HFFc6 (cell line): ENCODE data around the gene SLC25A29. TPM values are rescaled to one million over a fixed set of nuclear protein-coding genes. Genes with fewer than 3 reads are reported as not detected.

Source experiments
- DNase-seq: peaks from one replicate; pipeline ENCODE4 v3.0.0-alpha.2; 2018
- H3K27ac Mint-ChIP-seq: 2 replicates; pipeline ENCODE4 v1.8.0; 2020; ENCODE audit warnings: mild to moderate bottlenecking, mixed read lengths
- H3K27me3 Mint-ChIP-seq: 2 replicates; pipeline ENCODE4 v1.8.0; 2021; ENCODE audit warnings: mild to moderate bottlenecking, moderate library complexity, mixed read lengths; ENCODE audit not compliant: insufficient read depth
- H3K36me3 Mint-ChIP-seq: 2 replicates; pipeline ENCODE4 v1.8.0; 2021; ENCODE audit warnings: low read depth, mixed read lengths
- H3K4me1 Mint-ChIP-seq: 2 replicates; pipeline ENCODE4 v1.8.0; 2020; ENCODE audit warnings: low read depth, mixed read lengths
- H3K4me3 Mint-ChIP-seq: 2 replicates; pipeline ENCODE4 v1.8.0; 2020; ENCODE audit warnings: mild to moderate bottlenecking, moderate library complexity, mixed read lengths
- H3K9me3 Mint-ChIP-seq: 2 replicates; pipeline ENCODE4 v1.8.0; 2020; ENCODE audit warnings: mild to moderate bottlenecking, mixed read lengths
- total RNA-seq, 6 experiments: library from RNA; stranded (reverse); fragmentation: NEBNext Ultra II Directional; extraction: Animal tissue kit (Norgen Biotek cat#: 25700); gene quantifications; 2 replicates in 1 of 6; 3 replicates in 5 of 6; pipeline ENCODE4 v1.2.3, GENCODE V29; 2021
- TF ChIP-seq, protein P1 (sequence below): fragments of 200-600 bp; sonication (generic); IDR thresholded peaks from 2 replicates; pipeline ENCODE4 v1.5.0; 2021; ENCODE audit warnings: antibody characterized with exemption, mild to moderate bottlenecking

The SLC25A29 gene
- total RNA-seq, 6 experiments from 2014 or later, result 6.5 to 8.6 (median 7.7) TPM

- DNase-seq, result no peak
- Mint-ChIP-seq H3K4me3 (peak overlapping the region; percentile 85), H3K27me3 (peaks cover 10% of the 10 kb centered on the region), H3K27ac (no peak overlapping the region), H3K9me3 (no peaks in the 10 kb centered on the region), H3K4me1 (peaks cover 19% of the 10 kb centered on the region), H3K36me3 (no peaks in the 10 kb centered on the region)
- TF ChIP-seq, protein P1, sequence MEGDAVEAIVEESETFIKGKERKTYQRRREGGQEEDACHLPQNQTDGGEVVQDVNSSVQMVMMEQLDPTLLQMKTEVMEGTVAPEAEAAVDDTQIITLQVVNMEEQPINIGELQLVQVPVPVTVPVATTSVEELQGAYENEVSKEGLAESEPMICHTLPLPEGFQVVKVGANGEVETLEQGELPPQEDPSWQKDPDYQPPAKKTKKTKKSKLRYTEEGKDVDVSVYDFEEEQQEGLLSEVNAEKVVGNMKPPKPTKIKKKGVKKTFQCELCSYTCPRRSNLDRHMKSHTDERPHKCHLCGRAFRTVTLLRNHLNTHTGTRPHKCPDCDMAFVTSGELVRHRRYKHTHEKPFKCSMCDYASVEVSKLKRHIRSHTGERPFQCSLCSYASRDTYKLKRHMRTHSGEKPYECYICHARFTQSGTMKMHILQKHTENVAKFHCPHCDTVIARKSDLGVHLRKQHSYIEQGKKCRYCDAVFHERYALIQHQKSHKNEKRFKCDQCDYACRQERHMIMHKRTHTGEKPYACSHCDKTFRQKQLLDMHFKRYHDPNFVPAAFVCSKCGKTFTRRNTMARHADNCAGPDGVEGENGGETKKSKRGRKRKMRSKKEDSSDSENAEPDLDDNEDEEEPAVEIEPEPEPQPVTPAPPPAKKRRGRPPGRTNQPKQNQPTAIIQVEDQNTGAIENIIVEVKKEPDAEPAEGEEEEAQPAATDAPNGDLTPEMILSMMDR, result no peak
These were observed 732 bp downstream of the SLC25A29 start for GRCh38 chr14:100305324-100306100.

- H3K36me3 Mint-ChIP-seq, result no peaks in the 10 kb centered on the region
- TF ChIP-seq, protein P1, result no peak
- H3K27me3 Mint-ChIP-seq, result peaks cover 10% of the 10 kb centered on the region
- DNase-seq, result no peak
- peak overlapping the region; percentile 85 for H3K4me3 Mint-ChIP-seq
- no peak overlapping the region for H3K27ac Mint-ChIP-seq
- H3K4me1 Mint-ChIP-seq, result peaks cover 19% of the 10 kb centered on the region
- H3K9me3 Mint-ChIP-seq, result no peaks in the 10 kb centered on the region
These were observed 1.4 kb downstream of the SLC25A29 start for GRCh38 chr14:100304825-100305323.

GRCh38 chr14:100303925-100304324 lies 2.3 kb downstream of the SLC25A29 start:
- Mint-ChIP-seq H3K9me3 (no peaks in the 10 kb centered on the region), H3K27ac (no peak overlapping the region), H3K36me3 (no peaks in the 10 kb centered on the region), H3K4me1 (peaks cover 19% of the 10 kb centered on the region), H3K27me3 (peaks cover 7% of the 10 kb centered on the region), H3K4me3 (no peak overlapping the region)
- TF ChIP-seq, protein P1, result no peak
- DNase-seq, result no peak

GRCh38 chr14:100303179-100303578 lies 3.1 kb downstream of the SLC25A29 start:
- Mint-ChIP-seq H3K27ac (peak overlapping the region; percentile 27; the same call in 1 of the 2 replicates), H3K9me3 (no peaks in the 10 kb centered on the region), H3K4me3 (no peak overlapping the region), H3K36me3 (no peaks in the 10 kb centered on the region), H3K27me3 (peaks cover 7% of the 10 kb centered on the region), H3K4me1 (peaks cover 19% of the 10 kb centered on the region)
- no peak for DNase-seq
- TF ChIP-seq, protein P1, result peak; percentile 81

DNA sequence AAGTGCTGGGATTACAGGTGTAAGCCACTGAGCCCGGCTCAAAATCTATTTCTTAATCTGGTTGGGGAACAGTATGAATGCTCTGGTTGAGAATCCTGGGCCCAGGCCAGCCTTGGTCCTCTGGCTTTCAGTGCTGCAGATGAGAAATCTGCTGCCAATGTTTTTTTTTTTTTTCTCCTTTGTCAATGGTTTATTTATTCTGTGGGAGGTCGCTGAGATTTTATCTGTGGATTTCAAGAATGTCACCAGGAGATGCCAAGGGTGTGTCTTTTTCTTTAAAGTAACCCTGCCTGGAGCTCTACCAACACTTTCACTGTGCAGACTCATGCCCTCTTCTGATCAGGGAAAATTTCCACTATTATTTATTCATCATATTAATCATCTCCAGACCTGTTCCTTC lies 3.6 kb downstream of the SLC25A29 start:
- H3K27ac Mint-ChIP-seq, result peak overlapping the region; percentile 27; the same call in 1 of the 2 replicates
- H3K27me3 Mint-ChIP-seq, result peaks cover 7% of the 10 kb centered on the region
- no peak overlapping the region for H3K4me3 Mint-ChIP-seq
- no peaks in the 10 kb centered on the region for H3K36me3 Mint-ChIP-seq
- no peaks in the 10 kb centered on the region for H3K9me3 Mint-ChIP-seq
- TF ChIP-seq, protein P1, result no peak
- DNase-seq, result no peak
- peaks cover 20% of the 10 kb centered on the region for H3K4me1 Mint-ChIP-seq
